M059J (cell line): ENCODE results near the gene STIP1. TPM values are rescaled to one million over a fixed set of nuclear protein-coding genes. Genes with fewer than 3 reads are reported as not detected.

Experiments used
- DNase-seq: peaks from one replicate; pipeline ENCODE4 v3.0.0-alpha.2; 2012; ENCODE audit warnings: low read depth
- total RNA-seq: library from RNA; depleted of rRNA; stranded (reverse); fragments of >200 nt; shearing (Covaris generic); gene quantifications from 2 replicates; pipeline ENCODE4 v1.2.3, GENCODE V29; 2014

STIP1 gene
- total RNA-seq, 1 experiment from 2014 or later = 310 TPM

DNA sequence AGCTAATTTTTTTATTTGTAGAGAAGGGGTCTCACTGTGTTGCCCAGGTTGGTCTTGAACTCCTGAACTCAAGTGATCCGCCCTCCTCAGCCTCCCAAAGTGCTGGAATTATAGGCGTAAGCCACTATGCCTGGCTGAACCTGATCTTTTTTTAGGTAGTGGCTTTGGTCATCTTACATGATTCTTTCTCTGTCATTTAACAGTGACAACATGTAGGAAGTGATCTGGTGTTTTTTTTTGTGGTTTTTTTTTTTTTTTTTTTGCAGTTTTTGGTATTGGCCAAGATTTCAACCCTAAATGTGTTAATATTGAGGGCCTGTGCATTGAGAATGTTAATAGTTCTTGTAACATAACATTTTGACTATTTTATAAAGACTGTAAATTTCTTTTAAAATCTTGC is 12.5 kb downstream of the STIP1 start:
- no peak for DNase-seq

DNA sequence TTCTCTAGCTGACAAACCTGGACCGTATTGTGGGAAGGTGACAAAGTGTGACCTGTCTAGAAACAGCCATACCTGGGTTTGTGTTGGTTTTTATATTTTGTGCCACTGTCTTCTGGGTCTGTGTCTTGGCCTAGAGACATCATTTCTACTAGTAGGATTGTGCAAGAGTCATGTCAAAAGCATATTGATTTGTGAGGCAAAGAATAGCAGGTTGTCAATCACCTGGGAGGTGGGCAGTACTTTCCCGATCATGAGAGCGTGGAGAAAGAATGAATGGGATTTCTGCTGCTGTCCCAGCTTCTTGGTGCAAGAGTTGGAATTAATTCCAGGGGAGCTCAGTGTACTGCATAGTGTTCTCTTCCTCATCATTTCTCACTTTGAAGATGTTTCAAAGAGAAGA is 15.6 kb downstream of the STIP1 start:
- DNase-seq = no peak

DNA sequence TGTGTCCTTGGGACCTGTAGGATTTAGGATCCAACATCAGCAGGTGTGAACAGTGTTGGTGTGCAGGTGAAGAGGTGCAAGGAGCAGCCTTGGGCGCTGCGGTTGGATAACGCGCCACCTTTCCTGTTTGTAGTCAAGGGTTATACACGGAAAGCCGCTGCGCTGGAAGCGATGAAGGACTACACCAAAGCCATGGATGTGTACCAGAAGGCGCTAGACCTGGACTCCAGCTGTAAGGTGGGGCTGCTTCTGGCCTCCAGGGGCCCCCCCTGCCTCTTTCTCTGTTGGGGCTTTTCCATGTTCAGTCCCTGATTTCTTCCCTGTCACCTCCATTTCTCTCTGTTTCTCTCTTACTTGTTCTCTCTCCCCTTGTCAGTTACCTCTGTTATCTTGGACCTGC is 17.0 kb downstream of the STIP1 start:
- no peak for DNase-seq

DNA sequence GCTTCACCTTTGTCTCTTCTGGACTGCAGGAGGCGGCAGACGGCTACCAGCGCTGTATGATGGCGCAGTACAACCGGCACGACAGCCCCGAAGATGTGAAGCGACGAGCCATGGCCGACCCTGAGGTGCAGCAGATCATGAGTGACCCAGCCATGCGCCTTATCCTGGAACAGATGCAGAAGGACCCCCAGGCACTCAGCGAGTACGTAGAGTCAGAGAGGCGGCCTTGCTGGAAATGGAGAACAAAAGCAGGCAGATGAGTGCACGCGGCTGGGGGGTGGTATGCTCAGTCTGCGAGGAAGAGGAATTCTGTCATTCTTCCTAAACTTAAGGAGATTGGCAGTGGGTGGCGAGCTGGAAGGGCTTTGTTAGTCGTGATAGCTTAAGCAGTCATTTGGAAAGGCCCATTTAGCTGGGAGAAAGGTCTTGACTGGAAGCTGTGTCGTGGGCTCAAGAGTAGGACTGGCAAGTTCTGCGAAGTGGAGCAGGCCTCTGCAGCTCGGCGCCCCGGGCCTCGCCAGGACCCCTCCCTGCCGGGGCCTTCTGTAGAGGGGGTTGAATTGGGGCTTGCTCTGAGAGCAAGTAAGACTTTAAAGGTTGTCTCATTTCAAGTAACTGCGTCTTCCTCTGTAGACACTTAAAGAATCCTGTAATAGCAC is 17.6 kb downstream of the STIP1 start:
- DNase-seq = no peak

DNA sequence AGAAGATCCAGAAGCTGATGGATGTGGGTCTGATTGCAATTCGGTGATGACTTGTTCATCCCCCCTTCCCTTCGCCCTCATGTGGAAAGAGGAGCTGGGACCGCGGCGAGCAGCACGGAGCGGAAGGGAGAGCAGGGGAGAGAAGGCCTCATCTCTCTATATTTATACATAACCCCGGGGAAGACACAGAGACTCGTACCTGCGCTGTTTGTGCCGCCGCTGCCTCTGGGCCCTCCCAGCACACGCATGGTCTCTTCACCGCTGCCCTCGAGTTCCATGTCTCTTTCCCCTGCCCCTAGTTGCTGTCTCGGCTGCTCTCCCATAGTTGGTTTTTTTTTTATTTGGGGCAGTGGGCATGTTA is 18.1 kb downstream of the STIP1 start:
- no peak for DNase-seq

DNA sequence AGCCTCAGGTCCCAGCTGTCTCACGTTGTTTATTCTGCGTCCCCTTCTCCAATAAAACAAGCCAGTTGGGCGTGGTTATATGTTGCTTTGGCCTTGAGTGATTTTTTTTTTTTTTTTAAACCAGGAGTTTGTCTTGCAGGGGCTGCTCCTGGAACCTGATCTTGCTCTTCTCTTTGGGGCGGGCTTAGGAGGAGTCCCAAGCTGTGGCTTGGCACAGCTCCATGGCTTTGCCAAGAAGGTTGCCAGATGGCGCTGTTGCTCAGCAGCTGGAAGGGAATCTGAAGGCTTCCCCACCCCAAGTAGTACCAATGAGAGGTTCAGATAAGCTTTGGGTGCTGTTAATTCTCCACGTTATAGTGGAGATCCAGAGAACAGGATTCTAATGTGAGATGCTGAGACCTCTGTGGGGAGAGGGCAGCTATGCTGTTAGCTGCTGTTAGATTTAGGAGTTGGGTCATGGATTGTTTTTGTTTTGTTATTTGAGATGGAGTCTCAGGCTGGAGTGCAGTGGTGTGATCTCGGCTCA is 18.6 kb downstream of the STIP1 start:
- DNase-seq = peak; percentile 93

DNA sequence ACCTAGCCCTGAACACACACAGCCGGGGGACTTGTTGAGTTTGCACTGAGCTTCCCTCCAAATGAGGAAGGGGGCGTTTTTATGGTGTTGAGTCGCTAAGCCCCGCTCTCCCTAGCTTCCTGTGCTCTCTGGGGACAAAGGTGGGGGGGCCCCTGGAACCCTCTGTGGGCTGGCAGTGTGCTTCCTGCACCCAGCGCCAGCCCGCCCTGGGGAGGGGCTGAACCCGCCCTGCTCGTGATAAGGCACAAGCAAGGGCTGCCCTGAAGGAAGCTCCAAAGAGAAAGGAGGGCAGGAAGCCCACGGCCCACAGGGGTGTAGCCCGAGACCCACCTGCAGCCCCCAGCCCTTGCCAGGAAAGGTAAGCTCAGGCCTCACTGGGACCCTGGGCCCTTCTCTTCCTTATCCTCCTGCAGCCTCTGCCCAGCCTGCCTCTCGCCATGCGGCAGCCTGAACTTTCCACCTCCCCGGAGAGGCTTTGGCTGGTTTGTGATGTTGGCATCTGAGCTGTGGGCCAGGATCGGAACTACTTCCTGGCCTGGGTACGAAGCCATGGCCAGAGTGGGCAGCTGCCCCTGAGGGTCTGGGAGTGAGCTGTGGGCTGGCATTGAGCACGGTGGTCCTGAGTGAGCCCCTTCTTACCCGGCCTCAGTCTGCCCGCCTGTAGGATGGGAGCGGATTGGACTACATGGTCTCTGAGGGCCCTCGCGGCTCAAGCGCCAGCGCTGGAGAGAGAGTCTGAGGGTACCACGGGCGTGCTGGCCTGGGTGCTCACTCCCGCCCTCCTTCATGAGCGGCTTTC is 20.7 kb downstream of the STIP1 start, which contains the start of gene FERMT3:
TSS of gene FERMT3 (plus strand) at position 265 of the 799 bp plus-strand sequence. CDS start 644 bp downstream, outside the sequence.
- DNase-seq = no peak

DNA sequence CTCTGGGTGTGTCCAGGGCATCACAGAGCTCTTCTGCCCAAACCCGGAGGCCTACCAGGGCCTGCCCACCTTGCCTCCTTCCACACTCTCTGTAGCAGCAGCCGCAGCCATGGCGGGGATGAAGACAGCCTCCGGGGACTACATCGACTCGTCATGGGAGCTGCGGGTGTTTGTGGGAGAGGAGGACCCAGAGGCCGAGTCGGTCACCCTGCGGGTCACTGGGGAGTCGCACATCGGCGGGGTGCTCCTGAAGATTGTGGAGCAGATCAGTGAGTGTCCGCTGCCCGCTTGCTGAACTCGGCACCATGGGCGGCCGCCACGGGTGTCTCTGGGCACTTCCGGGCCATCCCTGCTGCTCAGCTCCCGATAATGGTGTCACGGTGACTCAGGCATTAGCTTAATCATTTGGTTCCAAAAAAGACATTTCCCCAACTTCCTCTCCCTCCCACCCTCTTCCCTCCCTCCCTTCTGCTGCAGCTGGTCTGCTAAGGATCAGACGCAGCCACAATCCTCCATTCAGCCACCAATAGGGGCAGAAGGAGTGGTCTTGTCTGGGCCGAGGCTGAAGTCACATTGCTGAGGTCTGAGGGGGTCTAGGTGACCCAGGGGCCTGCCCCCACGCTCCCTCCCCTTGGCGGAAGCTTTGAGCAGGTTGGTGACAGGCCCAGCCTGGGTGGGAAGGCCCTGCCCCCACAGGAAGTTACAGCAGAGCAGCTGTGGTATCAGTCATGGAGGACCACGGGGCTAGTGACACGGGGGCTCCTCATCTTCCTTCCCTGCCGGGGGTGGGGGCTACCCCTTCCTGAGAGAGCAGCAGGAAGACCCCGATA is 21.5 kb downstream of the STIP1 start:
- DNase-seq = peak; percentile 57

DNA sequence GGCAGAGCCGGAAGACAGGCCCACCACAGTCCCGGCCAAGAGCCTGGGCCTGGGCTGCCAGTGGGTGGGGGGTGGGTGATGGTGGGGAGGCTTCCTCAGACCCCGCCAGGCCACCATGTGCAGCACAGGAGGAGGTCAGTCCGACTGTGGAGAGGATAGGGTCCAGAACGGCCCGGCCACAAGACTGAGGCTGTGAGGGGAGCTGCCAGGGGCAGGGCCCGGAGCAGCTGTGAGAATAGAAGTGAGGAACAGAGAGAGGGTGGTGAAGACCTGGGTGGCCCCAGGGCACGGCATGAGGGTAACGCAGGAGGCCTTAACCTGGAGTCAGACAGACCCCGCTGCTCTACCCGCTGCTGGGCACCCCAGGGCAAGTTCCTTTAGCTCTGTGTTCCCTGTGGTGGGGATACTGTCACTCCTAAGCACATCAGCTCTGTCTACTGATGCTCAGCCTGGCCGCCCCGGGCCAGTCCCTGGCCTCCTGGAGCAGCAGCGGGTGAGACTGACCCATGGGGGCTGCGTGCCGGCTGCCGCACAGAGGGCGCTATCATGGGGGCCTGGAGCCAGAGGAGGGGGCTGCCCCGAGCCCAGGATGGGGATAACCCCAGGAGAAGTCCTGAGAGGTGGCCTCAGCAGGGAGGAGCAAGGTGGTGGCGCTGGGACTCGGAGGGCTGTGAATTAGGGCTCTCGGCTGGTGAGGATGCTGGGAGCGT is 22.3 kb downstream of the STIP1 start:
- DNase-seq = no peak

DNA sequence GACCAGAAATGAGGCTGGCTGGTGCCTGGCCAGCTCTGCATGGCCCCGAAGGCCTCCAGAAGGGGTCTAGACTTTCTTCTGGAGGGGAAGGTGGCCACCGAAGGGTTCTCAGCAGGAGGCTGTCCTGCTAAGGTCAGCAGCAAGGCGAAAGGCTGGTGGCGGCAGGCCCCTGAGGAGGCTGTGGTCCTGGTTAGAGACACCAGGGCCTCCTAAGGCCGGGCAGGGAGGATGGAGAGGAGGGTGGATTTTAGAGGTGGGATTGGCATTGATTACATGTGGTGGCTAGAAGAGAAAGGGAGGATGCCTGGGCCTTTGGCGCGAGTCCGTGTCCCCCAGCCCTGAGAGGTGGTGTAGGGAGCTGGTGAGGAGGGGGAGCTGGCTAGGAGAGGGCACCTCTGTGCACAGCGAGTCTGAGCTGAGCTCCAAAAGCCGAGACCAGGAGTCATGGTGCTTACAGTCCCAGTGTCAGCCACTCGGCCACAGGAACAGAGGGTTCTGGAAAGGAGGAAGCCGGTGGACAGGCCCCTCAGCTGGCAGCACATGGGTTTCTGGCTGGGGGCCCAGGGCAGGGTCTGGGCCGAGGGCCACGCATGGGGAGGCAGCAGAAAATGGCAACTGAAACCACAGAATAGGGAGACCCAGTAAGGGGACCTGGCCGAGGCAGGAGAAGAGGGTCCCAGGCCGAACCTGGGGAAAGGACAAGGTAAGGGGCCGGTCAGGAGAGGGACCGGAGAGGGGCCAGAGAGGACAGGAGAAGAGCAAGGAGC is 23.0 kb downstream of the STIP1 start:
- no peak for DNase-seq

DNA sequence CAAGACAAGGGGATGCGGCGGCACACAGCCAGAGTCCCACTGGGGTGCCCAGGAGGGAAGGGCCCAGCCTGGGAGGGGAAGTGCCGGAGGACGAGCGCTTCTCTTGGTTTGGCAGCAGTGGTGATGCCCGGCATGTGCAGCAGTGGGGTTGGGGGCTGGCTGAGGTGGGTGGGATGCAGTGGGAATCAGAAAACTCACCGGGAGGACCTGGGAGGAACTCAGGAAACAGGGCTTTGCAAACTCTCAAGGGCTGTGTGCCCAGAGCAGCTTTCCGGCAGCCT is 23.5 kb downstream of the STIP1 start:
- DNase-seq = no peak

DNA sequence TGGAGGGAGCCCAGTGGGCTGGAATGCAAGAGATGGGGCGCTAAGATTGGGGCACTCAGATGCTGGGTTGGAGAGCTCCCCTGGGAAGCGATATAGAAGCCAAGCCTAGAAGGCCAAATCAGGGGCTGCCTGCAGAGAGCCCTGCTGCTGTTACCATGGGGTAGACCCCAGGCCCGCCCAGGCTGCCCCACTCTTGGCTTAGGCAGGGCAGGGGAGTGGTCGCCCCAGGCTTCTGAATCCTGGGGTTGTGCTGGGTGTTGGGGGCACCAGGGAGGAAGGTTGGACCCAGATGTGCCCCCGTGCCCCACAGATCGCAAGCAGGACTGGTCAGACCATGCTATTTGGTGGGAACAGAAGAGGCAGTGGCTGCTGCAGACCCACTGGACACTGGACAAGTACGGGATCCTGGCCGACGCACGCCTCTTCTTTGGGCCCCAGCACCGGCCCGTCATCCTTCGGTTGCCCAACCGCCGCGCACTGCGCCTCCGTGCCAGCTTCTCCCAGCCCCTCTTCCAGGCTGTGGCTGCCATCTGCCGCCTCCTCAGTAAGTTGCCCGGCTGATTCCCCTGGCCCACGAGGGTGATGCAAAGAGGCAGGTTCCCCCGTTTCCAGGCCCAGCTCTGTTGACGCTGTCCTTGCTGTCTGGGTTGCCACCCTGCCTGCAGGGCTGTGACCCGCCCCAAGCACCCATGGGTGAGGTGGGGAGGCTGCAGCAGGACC is 24.5 kb downstream of the STIP1 start:
- no peak for DNase-seq

DNA sequence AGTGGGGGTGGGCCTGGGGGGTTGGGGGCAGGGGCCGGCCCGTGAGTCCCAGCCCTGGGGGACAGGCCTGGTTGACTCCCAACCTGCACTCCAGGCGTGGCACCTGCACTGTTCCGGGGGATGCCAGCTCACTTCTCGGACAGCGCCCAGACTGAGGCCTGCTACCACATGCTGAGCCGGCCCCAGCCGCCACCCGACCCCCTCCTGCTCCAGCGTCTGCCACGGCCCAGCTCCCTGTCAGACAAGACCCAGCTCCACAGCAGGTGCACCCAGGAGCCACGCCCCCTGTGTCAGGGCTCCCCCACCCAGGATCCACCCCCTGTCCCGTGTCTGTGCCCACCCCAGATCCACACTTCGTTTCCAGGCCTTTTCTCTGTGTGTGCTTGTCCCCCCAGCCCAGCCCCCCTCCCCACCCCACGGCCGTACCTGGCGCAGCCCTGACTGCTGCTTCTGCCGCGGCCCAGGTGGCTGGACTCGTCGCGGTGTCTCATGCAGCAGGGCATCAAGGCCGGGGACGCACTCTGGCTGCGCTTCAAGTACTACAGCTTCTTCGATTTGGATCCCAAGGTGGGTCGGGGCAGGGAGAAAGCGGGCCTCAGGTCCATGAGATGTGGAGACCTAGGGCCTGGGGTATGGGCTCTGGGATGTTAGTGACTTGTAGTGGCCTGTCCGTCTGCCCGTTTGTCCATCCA is 25.4 kb downstream of the STIP1 start:
- DNase-seq = no peak

DNA sequence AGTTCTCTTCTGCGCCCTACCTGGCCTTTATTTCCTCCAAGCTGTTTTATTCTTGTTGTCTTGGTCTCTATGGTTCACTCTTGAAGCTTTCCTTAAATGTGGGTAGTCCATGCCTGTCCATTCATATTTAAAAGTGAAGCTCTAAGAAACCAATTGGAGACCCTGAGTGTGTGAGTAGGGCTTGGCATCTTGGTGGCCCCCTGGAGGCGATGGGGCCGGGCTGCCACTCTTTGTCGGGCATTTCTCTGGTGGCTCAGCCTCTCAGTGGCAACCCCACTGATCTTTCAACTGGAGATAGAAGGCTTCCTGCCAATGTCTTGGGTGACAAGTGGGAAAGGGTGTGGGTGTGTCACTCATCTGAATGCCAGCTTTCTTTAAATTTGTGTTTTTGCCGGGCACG is 30.9 kb downstream of the STIP1 start:
- DNase-seq = no peak

DNA sequence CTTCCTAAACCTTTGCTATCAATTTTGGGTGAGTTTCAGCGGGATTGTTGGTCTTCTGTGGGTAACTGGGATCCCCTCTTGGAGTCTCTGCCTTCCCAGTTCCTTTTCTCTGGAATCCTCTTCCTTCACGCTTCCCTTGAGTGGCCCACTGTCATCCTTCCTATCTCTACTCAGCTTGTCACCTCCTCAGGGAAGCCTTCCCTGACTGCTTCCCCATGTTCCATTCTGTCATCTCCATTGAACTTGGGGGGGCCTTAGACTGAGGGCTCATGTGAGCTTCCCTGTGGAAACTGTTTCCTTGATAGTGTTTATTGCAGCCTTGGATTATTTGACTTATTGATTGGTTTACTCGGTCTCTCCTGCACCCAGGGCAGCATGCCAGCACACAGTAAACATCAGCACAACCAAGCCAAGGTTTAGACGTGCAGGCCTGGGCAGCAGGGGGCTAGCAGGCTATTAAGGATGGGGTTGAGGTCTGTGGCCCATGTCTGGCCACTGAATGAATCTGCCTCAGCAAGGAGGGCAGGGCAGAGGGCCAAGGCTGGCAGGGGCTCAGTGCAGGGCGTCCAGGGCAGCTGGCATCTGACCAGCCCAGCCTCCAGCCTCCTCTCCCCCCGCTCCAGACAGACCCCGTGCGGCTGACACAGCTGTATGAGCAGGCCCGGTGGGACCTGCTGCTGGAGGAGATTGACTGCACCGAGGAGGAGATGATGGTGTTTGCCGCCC is 32.8 kb downstream of the STIP1 start:
- no peak for DNase-seq

DNA sequence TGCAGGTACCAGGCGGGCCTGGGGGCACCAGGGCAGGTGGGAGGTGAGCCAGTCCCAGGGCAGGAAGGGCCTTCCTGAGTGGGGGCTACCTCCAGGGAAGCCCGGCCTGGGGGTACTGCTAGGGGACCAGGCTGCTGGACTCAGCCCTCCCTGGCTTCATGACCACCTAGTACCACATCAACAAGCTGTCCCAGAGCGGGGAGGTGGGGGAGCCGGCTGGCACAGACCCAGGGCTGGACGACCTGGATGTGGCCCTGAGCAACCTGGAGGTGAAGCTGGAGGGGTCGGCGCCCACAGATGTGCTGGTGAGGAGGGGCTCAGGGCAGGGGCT is 33.3 kb downstream of the STIP1 start:
- DNase-seq = no peak

DNA sequence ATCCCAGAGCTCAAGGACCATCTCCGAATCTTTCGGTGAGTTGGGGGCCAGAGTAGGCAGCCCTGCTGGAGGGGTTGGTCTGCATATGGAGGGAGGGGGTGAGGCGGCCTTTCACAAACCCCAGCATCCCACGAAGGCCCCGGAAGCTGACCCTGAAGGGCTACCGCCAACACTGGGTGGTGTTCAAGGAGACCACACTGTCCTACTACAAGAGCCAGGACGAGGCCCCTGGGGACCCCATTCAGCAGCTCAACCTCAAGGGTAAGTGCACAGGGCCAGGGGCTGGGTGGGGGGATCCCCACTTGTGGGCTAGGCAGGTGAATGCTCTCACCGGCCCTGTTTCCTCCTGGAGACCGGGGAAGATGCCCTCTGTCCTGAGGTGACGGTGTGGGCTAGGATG is 33.8 kb downstream of the STIP1 start:
- DNase-seq = no peak

DNA sequence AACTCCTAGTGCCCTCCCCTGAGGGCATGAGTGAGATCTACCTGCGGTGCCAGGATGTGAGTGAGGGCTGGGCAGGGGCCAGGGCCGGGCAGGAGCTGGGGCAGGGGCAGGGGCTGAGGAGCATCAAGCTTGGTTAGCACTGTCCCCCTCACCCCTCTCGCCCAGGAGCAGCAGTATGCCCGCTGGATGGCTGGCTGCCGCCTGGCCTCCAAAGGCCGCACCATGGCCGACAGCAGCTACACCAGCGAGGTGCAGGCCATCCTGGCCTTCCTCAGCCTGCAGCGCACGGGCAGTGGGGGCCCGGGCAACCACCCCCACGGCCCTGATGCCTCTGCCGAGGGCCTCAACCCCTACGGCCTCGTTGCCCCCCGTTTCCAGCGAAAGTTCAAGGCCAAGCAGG is 34.3 kb downstream of the STIP1 start:
- no peak for DNase-seq

DNA sequence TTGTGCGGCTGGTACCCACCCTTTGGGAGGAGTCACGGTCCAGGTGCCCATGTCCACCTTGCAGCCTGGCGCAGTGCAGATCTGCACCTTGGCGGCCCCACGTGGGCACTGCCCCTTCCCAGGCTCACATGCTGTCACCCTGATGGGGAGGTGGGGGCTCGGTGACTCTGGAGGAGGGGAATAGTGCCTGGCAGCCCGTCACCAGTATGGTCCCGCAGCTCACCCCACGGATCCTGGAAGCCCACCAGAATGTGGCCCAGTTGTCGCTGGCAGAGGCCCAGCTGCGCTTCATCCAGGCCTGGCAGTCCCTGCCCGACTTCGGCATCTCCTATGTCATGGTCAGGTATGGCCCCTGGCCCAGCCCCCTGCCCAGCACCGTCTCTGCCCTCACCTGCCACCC is 34.8 kb downstream of the STIP1 start:
- DNase-seq = no peak
